Right atrium auricular region (tissue), 2 donors: Measurements from ENCODE around the gene RFTN1. TPM values are rescaled to one million over a fixed set of nuclear protein-coding genes. Genes with fewer than 3 reads are reported as not detected.

Experiments used
- DNase-seq: peaks from one replicate; pipeline ENCODE4 v3.0.0-alpha.2; 2019; ENCODE audit warnings: low spot score
- H3K27ac ChIP-seq, 2 donors: fragments of 200-600 bp; sonication (generic); 1 replicate in 1 of 2; 2 replicates in 1 of 2; pipeline ENCODE4 v1.5.1; 2016 to 2019
- H3K27me3 ChIP-seq, 2 donors: fragments of 200-600 bp; sonication (generic); one replicate each; pipeline versions ENCODE4 v1.5.1 to v1.6.0; 2017 to 2019
- H3K36me3 ChIP-seq: fragments of 200-600 bp; sonication (generic); one replicate; pipeline ENCODE4 v1.5.1; 2016
- H3K4me1 ChIP-seq, 2 donors: fragments of 200-600 bp; sonication (generic); one replicate each; pipeline versions ENCODE4 v1.5.1 to v1.6.0; 2017 to 2019
- H3K4me3 ChIP-seq, 2 donors: fragments of 200-600 bp; sonication (generic); 1 replicate in 1 of 2; 2 replicates in 1 of 2; pipeline ENCODE4 v1.5.1; 2017 to 2019; ENCODE audit warnings: mild to moderate bottlenecking in 1 of 2, moderate library complexity in 1 of 2
- H3K9me3 ChIP-seq, 2 donors: fragments of 200-600 bp; sonication (generic); one replicate each; pipeline ENCODE4 v1.5.1; 2019
- total RNA-seq, 2 donors: library from RNA; depleted of rRNA; stranded (reverse); fragments of >200 nt; gene quantifications; one replicate each; pipeline ENCODE4 v1.1.0, GENCODE V29; 2016
- TF ChIP-seq, protein P1 (sequence below), 2 donors: fragments of 200-600 bp; sonication (generic); IDR thresholded peaks; one replicate each; pipeline ENCODE4 v1.5.1; 2019; ENCODE audit warnings: antibody characterized with exemption in 2 of 2

RFTN1 gene
- total RNA-seq, 2 donors from 2014 or later, result 15.9 to 33.6 TPM

DNA sequence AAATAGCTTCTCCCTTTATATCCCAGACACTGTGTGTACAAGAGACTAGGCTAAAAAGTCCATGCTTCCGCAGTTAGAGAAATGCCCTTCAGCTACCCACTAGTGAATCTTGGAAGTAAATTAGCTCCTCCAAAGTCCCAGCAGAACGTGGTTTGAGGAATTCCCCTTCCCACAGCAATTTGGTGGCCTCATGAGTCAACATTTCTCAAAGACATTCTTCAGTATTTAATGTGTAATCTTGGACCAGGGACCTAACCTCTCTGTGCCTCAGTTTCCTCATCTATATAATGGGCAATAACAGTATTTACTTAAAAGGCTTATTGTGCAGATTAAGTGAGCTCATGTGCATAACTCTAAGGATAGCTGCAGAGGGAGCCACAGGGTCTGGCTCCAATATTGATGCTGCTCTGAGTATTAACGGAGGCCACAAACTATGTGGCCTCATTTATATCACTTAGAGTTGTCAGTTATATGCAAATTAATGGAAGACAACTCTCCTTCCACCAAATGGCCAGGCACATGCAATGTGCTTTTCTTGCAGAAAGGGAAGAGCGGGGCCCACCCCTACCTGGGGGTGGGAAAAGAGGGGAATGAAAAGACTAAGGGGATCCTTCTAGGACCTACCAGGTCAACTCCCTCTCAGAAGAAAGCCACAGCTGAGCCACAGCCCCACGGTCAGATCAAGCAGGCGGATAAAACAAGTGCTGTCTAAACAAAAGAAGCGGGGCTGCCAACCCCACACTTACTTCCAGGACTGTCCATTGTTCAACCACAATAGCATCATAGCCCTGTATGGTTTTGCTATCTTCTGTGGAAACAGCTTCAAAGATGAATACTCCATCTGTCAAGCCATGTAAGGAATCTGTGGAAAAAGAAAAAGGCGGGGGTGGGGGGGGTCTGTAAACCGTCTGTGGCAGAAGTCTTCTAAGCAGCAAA, 156.0 kb downstream of the RFTN1 start:
- no peak overlapping the region for H3K27ac ChIP-seq
- no peak overlapping the region for H3K4me3 ChIP-seq
- TF ChIP-seq, protein P1, sequence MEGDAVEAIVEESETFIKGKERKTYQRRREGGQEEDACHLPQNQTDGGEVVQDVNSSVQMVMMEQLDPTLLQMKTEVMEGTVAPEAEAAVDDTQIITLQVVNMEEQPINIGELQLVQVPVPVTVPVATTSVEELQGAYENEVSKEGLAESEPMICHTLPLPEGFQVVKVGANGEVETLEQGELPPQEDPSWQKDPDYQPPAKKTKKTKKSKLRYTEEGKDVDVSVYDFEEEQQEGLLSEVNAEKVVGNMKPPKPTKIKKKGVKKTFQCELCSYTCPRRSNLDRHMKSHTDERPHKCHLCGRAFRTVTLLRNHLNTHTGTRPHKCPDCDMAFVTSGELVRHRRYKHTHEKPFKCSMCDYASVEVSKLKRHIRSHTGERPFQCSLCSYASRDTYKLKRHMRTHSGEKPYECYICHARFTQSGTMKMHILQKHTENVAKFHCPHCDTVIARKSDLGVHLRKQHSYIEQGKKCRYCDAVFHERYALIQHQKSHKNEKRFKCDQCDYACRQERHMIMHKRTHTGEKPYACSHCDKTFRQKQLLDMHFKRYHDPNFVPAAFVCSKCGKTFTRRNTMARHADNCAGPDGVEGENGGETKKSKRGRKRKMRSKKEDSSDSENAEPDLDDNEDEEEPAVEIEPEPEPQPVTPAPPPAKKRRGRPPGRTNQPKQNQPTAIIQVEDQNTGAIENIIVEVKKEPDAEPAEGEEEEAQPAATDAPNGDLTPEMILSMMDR (IDR thresholded peaks at IDR 0.05), result no peak
- DNase-seq, result no peak
- no peaks in the 10 kb centered on the region for H3K27me3 ChIP-seq
- H3K4me1 ChIP-seq, result no peaks in the 10 kb centered on the region
- H3K9me3 ChIP-seq, result no peaks in the 10 kb centered on the region
- H3K36me3 ChIP-seq, result peaks cover 3% of the 10 kb centered on the region

DNA sequence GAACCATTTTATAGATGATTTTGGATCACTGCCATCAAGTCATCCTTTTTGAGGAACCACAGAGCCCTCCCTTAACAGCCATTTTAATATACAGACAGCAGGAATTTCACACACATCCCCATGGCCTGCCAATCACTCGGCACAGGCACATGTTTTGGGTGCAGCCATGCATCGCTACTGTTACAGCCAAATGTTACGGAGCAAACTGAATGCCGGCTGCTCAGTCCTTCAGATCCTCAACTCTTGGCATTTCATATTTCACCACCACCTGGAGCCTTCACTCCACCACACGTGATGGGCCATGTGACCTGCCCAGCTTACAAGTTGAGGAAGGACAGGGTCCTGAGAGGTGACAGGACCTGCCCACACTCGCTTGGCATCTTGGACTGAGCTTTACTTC, 157.7 kb downstream of the RFTN1 start:
- Histone ChIP-seq H3K27me3 (no peaks in the 10 kb centered on the region), H3K4me1 (peaks cover 0 to 4% of the 10 kb centered on the region in 2 donors), H3K9me3 (no peaks in the 10 kb centered on the region), H3K4me3 (no peak overlapping the region), H3K27ac (no peak overlapping the region), H3K36me3 (no peaks in the 10 kb centered on the region)
- no peak for DNase-seq
- TF ChIP-seq, protein P1 (IDR thresholded peaks at IDR 0.05), result no peak

DNA sequence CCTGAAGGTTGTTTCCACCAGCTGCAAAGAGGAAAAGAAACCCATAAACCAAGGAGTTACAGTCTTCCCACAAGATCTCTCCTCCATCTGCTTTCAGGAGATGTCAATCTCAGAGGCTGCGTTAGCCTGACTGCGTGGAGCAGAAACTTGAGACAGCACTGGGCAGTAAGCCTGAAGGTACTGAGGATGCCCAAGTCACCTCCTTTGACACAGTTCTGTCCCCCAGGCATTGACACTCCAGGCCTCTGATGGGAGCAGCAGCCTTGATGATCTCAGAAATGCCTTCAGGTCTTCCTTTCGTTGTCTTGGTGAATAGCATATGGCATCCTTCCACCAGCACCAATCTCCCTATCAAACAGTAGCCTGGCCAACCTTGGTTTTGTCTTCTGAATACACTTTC, 159.2 kb downstream of the RFTN1 start:
- Histone ChIP-seq H3K27ac (no peak overlapping the region), H3K27me3 (no peaks in the 10 kb centered on the region), H3K4me3 (no peak overlapping the region), H3K9me3 (no peaks in the 10 kb centered on the region), H3K36me3 (peaks cover 10% of the 10 kb centered on the region), H3K4me1 (peaks cover 0 to 17% of the 10 kb centered on the region in 2 donors)
- TF ChIP-seq, protein P1 (IDR thresholded peaks at IDR 0.05), result no peak
- DNase-seq, result no peak

DNA sequence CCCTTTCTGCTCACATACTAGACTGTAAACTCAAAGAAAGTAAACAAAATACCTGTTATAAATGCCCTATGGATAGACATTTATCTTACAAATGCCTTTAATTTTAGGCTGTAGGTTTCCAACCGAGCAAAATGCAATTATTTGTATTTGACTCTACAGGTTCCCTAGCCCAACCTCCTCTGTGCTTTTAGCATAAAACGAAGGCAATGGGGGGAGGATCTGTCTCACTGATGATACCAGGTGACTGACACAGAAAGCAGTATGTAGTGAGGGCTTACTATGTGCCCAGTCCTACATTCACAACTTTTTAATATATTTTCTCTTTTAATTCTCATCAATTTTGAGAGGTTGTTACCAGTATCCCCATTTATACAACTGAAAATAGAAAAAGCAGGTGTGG, 161.1 kb downstream of the RFTN1 start:
- H3K27me3 ChIP-seq, result no peaks in the 10 kb centered on the region
- H3K36me3 ChIP-seq, result peaks cover 10% of the 10 kb centered on the region
- TF ChIP-seq, protein P1 (IDR thresholded peaks at IDR 0.05), result no peak
- no peaks in the 10 kb centered on the region for H3K9me3 ChIP-seq
- DNase-seq, result no peak
- no peak overlapping the region for H3K27ac ChIP-seq
- no peak overlapping the region for H3K4me3 ChIP-seq
- peaks cover 0 to 17% of the 10 kb centered on the region in 2 donors for H3K4me1 ChIP-seq

DNA sequence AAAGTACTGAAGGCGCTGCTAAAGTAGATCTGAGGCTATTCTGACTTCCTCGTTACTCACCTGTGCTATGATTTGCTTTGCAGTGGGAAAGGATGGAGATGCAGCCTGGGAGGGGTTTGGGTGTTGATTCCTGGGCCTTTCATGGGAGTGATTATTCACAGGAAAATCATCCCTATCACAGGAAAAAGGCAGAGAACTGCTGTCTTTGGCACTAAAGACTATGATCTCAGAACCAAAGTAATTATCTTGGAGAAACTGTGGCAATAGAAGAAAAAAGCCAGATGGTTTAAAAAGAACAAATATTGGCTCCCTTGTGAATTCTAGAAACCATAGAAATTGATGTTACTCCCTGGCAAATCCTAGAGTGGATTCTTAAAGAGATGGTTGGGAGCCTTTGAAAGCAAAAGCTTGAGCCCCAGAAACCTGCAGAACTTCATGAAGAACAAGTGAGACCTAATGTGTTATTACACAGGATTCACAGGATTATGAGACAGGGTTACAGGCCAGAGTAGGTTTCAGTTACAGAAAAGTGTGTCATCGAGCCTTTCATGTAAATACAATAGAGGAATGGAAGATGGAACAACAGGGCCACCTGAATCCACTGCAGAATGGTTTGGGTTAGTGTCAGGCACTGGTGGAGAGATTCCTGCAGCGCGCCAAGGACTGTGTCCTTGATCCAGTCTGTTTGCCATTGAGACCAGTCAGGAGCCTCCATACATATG, 162.7 kb downstream of the RFTN1 start:
- Histone ChIP-seq H3K4me3 (no peak overlapping the region), H3K36me3 (peaks cover 10% of the 10 kb centered on the region), H3K4me1 (peaks cover 0 to 17% of the 10 kb centered on the region in 2 donors), H3K27me3 (no peaks in the 10 kb centered on the region), H3K9me3 (no peaks in the 10 kb centered on the region), H3K27ac (no peak overlapping the region)
- DNase-seq, result no peak
- TF ChIP-seq, protein P1 (IDR thresholded peaks at IDR 0.05), result no peak
